ENCODE measurements around the gene NPFFR1. TPM values are rescaled to one million over a fixed set of nuclear protein-coding genes. Genes with fewer than 3 reads are reported as not detected.

The NPFFR1 gene
- total and polyA plus RNA-seq, 10 of the 15 experiments (the other 5 are each of a cell fraction or from before 2014, with no cell fraction given) = 0.03 TPM; not detected in 9

DNA sequence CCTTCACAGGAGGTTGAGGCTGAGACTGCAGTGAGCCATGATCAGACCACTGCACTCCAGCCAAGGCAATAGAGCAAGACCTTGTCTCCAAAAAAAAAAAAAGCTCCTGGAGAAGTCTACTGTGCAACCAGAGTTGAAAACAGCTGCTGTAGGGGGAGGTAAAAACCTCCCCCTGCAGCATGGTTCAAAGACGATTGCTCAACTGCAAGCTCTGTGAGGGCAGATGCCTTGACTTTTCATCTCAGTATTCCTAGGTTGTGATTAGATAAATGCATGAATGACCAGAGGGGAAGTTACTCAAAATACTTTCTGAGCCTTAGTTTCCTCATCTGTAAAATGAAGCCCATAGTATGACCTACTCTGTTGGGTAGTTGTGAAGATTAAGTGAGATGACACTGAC is 25.6 kb downstream of the NPFFR1 start:
- Histone ChIP-seq H3K27me3 (replicated peaks in 1 of 2; ENCODE audit: control insufficient read depth in 2 of 2, insufficient read depth in 2 of 2, low read length in 1 of 2) (peaks cover 2 to 16% of the 10 kb centered on the region in 2 experiments), H3K4me3 (no peak overlapping the region), H3K4me1 (ENCODE audit: control insufficient read depth, insufficient read depth, low read length) (no peaks in the 10 kb centered on the region), H3K27ac (ENCODE audit: control insufficient read depth, insufficient read depth) (no peak overlapping the region), H2AFZ (ENCODE audit: control insufficient read depth, low read depth, low read length) (no peak overlapping the region), H3K4me2 (ENCODE audit: control insufficient read depth, insufficient read depth) (no peak overlapping the region), H3K9me3 (replicated peaks; ENCODE audit: control insufficient read depth, insufficient read depth, low read length) (peaks cover 15% of the 10 kb centered on the region; the same call in 2 of the 3 replicates), H4K20me1 (ENCODE audit: control insufficient read depth, insufficient read depth) (no peaks in the 10 kb centered on the region), H3K79me2 (ENCODE audit: control insufficient read depth, insufficient read depth, low read length) (no peaks in the 10 kb centered on the region), H3K36me3 (ENCODE audit: control insufficient read depth in 2 of 2, insufficient read depth in 2 of 2, low read length in 1 of 2) (no peaks in the 10 kb centered on the region), H3K9ac (ENCODE audit: control insufficient read depth, insufficient read depth, low read length) (no peak overlapping the region)
- CTCF ChIA-PET = interaction anchor here (1.2 kb wide), 1 partner anchor 14 kb away, joined by 3 read pairs; no protein-coding TSS in a partner anchor
- RAD21 ChIA-PET (ENCODE audit: unreplicated experiment) = no interaction called here
- intact Hi-C loops (cut with micrococcal nuclease; ENCODE audit: unreplicated experiment) (no loop called here), in situ Hi-C loops (cut with MboI) (no loop called here)
- BruUV-seq (replicated peaks) = no TSS peak
- 0% methylated on average over 1 of the region's 1 CpG for WGBS (ENCODE audit: insufficient coverage, insufficient replicate concordance, low lambda C conversion rate, missing lambda C conversion rate)
- SMC1A ChIA-PET (ENCODE audit: uncharacterized antibody, unreplicated experiment) = interaction anchor here (1.7 kb wide), 1 partner anchor 106 kb away, joined by 3 read pairs; no protein-coding TSS in a partner anchor
- ATAC-seq (no peak), FAIRE-seq (no peak), DNase-seq (ENCODE audit: low read depth, low spot score) (no peak)
- POLR2A ChIA-PET = interaction anchor here (0.7 kb wide), 1 partner anchor 28 kb away, joined by 3 read pairs; no protein-coding TSS in a partner anchor
- TF ChIP-seq, protein P1, sequence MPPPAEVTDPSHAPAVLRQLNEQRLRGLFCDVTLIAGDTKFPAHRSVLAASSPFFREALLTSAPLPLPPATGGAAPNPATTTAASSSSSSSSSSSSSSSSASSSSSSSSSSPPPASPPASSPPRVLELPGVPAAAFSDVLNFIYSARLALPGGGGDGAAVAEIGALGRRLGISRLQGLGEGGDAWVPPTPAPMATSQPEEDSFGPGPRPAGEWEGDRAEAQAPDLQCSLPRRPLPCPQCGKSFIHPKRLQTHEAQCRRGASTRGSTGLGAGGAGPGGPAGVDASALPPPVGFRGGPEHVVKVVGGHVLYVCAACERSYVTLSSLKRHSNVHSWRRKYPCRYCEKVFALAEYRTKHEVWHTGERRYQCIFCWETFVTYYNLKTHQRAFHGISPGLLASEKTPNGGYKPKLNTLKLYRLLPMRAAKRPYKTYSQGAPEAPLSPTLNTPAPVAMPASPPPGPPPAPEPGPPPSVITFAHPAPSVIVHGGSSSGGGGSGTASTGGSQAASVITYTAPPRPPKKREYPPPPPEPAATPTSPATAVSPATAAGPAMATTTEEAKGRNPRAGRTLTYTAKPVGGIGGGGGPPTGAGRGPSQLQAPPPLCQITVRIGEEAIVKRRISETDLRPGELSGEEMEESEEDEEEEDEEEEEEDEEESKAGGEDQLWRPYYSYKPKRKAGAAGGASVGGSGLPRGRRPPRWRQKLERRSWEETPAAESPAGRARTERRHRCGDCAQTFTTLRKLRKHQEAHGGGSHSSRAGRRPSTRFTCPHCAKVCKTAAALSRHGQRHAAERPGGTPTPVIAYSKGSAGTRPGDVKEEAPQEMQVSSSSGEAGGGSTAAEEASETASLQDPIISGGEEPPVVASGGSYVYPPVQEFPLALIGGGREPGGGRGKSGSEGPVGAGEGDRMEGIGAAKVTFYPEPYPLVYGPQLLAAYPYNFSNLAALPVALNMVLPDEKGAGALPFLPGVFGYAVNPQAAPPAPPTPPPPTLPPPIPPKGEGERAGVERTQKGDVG (CRISPR knock-in tag; IDR thresholded peaks at IDR 0.05) = no peak
- no peak for TF ChIP-seq CREM (IDR thresholded peaks at IDR 0.05; ENCODE audit: low read depth)
- no peak for TF ChIP-seq MLLT1 (IDR thresholded peaks at IDR 0.05)
- no peak for TF ChIP-seq PKNOX1 (IDR thresholded peaks at IDR 0.05)
- no peak for TF ChIP-seq IRF5 (IDR thresholded peaks at IDR 0.05; ENCODE audit: borderline replicate concordance)
- no peak for TF ChIP-seq TARDBP (IDR thresholded peaks at IDR 0.05; ENCODE audit: borderline replicate concordance)
- no peak for TF ChIP-seq CEBPZ (IDR thresholded peaks at IDR 0.05; ENCODE audit: low read depth, low read length)
- no peak for TF ChIP-seq POLR2AphosphoS2 (IDR thresholded peaks at IDR 0.05; ENCODE audit: low read depth, low read length)
- no peak for TF ChIP-seq PBX3 (IDR thresholded peaks at IDR 0.05; ENCODE audit: insufficient replicate concordance, low read depth, low read length)
- no peak for TF ChIP-seq RB1 (IDR thresholded peaks at IDR 0.05; ENCODE audit: borderline replicate concordance)
- TF ChIP-seq STAT3 (IDR thresholded peaks at IDR 0.05; ENCODE audit: low read depth, low read length) = no peak
